GM12878 (cell line): ENCODE data around the gene NDUFV1. TPM values are rescaled to one million over a fixed set of nuclear protein-coding genes. Genes with fewer than 3 reads are reported as not detected.

Experiments used
- ATAC-seq: fragments of 200-7000 bp; cut with Tn5 transposase; 3 replicates; pipeline ENCODE4 v1.9.1; 2020; ENCODE audit warnings: mild to moderate bottlenecking, moderate library complexity
- BruUV-seq: library from RNA; stranded (reverse); fragments of 400-500 nt; replicated peaks from 2 replicates; lab custom pipeline; 2021; lab: Mats Ljungman, UMichigan
- CTCF ChIA-PET: fragments of 300-600 bp; sonication (Branson Sonifier 250); formaldehyde crosslinking; extraction: SDS; loops from one replicate; lab custom pipeline; 2021; ENCODE audit warnings: inconsistent platforms; lab: Yijun Ruan, JAX
- POLR2A ChIA-PET: fragments of 350-600 bp; formaldehyde crosslinking; extraction: SDS; loops from one replicate; lab custom pipeline; 2021; ENCODE audit warnings: inconsistent platforms; lab: Charles Lee
- RAD21 ChIA-PET: fragments of 300-600 bp; sonication (Branson Sonifier 250); formaldehyde crosslinking; loops from one replicate; lab custom pipeline; 2023; ENCODE audit warnings: antibody characterized with exemption; ENCODE audit not compliant: unreplicated experiment; lab: Charles Lee
- SMC1A ChIA-PET: fragments of 300-600 bp; sonication (Branson Sonifier 250); formaldehyde crosslinking; loops from one replicate; lab custom pipeline; 2023; ENCODE audit not compliant: unreplicated experiment, uncharacterized antibody; lab: Charles Lee
- DNase-seq: peaks from one replicate; pipeline ENCODE4 v3.0.0-alpha.2; 2011; ENCODE audit warnings: low read depth, low spot score
- FAIRE-seq: peaks from 3 replicates; lab custom pipeline; 2011; peaks lifted over from hg19 to GRCh38; lab: Jason Lieb, UNC
- H2AFZ ChIP-seq: 2 replicates; pipeline ENCODE4 v1.6.0; 2011; ENCODE audit warnings: low read depth, low read length, control low read depth; ENCODE audit not compliant: control insufficient read depth
- H3K27ac ChIP-seq: 2 replicates; pipeline ENCODE4 v1.5.1; 2011; ENCODE audit warnings: control low read depth; ENCODE audit not compliant: control insufficient read depth, insufficient read depth
- H3K27me3 ChIP-seq, 2 experiments: replicated peaks in 1 of 2; 2 replicates each; pipeline versions ENCODE4 v1.6.0 to v1.6.1; 2011; ENCODE audit warnings: low read length in 1 of 2; ENCODE audit not compliant: control insufficient read depth in 2 of 2, insufficient read depth in 2 of 2
- H3K36me3 ChIP-seq, 2 experiments: 2 replicates each; pipeline ENCODE4 v1.5.1; 2011; ENCODE audit warnings: low read length in 1 of 2; ENCODE audit not compliant: control insufficient read depth in 2 of 2, insufficient read depth in 2 of 2
- H3K4me1 ChIP-seq: 2 replicates; pipeline ENCODE4 v1.6.1; 2011; ENCODE audit warnings: mild to moderate bottlenecking, low read length, moderate library complexity, mixed read lengths; ENCODE audit not compliant: control insufficient read depth, insufficient read depth
- H3K4me2 ChIP-seq: 2 replicates; pipeline ENCODE4 v1.6.0; 2011; ENCODE audit warnings: control low read depth; ENCODE audit not compliant: control insufficient read depth, insufficient read depth
- H3K4me3 ChIP-seq: fragments of 200-600 bp; sonication (generic); 2 replicates; pipeline ENCODE4 v1.5.1; 2016
- H3K79me2 ChIP-seq: 2 replicates; pipeline ENCODE4 v1.6.0; 2011; ENCODE audit warnings: low read length; ENCODE audit not compliant: control insufficient read depth, insufficient read depth
- H3K9ac ChIP-seq: 2 replicates; pipeline ENCODE4 v1.8.0; 2011; ENCODE audit warnings: low read length, control low read depth, mixed read lengths; ENCODE audit not compliant: control insufficient read depth, insufficient read depth
- H3K9me3 ChIP-seq: replicated peaks from 3 replicates; pipeline ENCODE4 v1.5.1; 2011; ENCODE audit warnings: mild to moderate bottlenecking, low read length; ENCODE audit not compliant: control insufficient read depth, insufficient read depth
- H4K20me1 ChIP-seq: 2 replicates; pipeline ENCODE4 v1.6.0; 2011; ENCODE audit not compliant: control insufficient read depth, insufficient read depth
- BHLHE40 ChIP-seq, 2 experiments: fragments of 450-650 bp in 1 of 2; IDR thresholded peaks; 2 replicates each; pipeline ENCODE4 v1.6.1; 2011 to 2017; ENCODE audit warnings: low read depth in 2 of 2, borderline replicate concordance in 1 of 2, improper control_type of control experiment in 1 of 2, low read length in 1 of 2, mild to moderate bottlenecking in 1 of 2
- RAD51 ChIP-seq: fragments of 450-650 bp; IDR thresholded peaks from 2 replicates; pipeline ENCODE4 v1.6.1; 2016; ENCODE audit warnings: moderate library complexity, mild to moderate bottlenecking, inconsistent platforms
- WGBS: methylation state at CpG from one replicate; pipeline ENCODE4 v1.1.6; 2016; ENCODE audit warnings: low lambda C conversion rate; ENCODE audit not compliant: insufficient replicate concordance, insufficient coverage; ENCODE audit errors: missing lambda C conversion rate; 5-methylcytosine and 5-hydroxymethylcytosine counted together
- in situ Hi-C: fragments of 300-500 bp; cut with MboI; formaldehyde crosslinking; loops from 9 replicates; pipeline ENCODE4 v1.14.3; 2018; ENCODE audit warnings: mixed read lengths
- intact Hi-C: fragments of 100-400 bp; cut with micrococcal nuclease; formaldehyde crosslinking; loops from one replicate; pipeline ENCODE4 v1.14.2; 2022; ENCODE audit not compliant: unreplicated experiment
- polyA plus RNA-seq, 11 experiments: library from polyadenylated mRNA; depleted of rRNA in 4 of 11; unstranded in 6 of 11; stranded (reverse) in 5 of 11; fragments of >200 nt; fragmentation: Nextera tagmentation in 4 of 11; fragmentation: Illumina TruSeq in 1 of 11; extraction: Ambion mirVana in 4 of 11; extraction: Trizol in 1 of 11; gene quantifications; 1 replicate in 1 of 11; 2 replicates in 10 of 11; pipeline versions ENCODE4 v1.2.1 to v1.2.3, GENCODE V29; 2011 to 2016; ENCODE audit warnings: inconsistent platforms in 2 of 11, missing spikeins in 2 of 11, low read depth in 1 of 11
- total RNA-seq, 4 experiments: library from RNA; depleted of rRNA in 3 of 4; stranded (reverse); fragments of >200 nt in 3 of 4; fragmentation: Illumina TruSeq in 1 of 4; extraction: Trizol in 1 of 4; gene quantifications; 2 replicates each; pipeline versions ENCODE4 v1.2.1 to v1.2.3, GENCODE V29; 2013 to 2021

Gene NDUFV1
- total and polyA plus RNA-seq, 10 of the 15 experiments (the other 5 are each of a cell fraction or from before 2014, with no cell fraction given): 8.2 to 380 (median 231) TPM

- no peak overlapping the region for H3K4me2 ChIP-seq
- no peak overlapping the region for H2AFZ ChIP-seq
- ChIA-PET CTCF (interaction anchor here (0.6 to 6.0 kb wide), 8 partner anchors 9 to 44 kb away, joined by 3 to 71 read pairs (median 4); partner anchors contain the start of genes GSTP1 and NUDT8), RAD21 (interaction anchor here (1.1 kb wide), 2 partner anchors 14 to 32 kb away, joined by 6 to 9 read pairs; partner anchors contain the start of genes GSTP1 and NUDT8), POLR2A (interaction anchor here (1.0 to 3.5 kb wide), 3 partner anchors 14 to 32 kb away, joined by 3 to 25 read pairs (median 4); partner anchors contain the start of gene GSTP1), SMC1A (interaction anchor here (0.6 to 3.4 kb wide), 4 partner anchors 13 to 387 kb away, joined by 3 to 14 read pairs (median 3); partner anchors contain the start of gene NUDT8)
- FAIRE-seq: no peak
- no peaks in the 10 kb centered on the region for H3K9me3 ChIP-seq
- no peaks in the 10 kb centered on the region for H4K20me1 ChIP-seq
- H3K27me3 ChIP-seq: no peaks in the 10 kb centered on the region
- DNase-seq: no peak
- intact Hi-C loops (no loop called here), in situ Hi-C loops (no loop called here)
- no peak for ATAC-seq
- no TSS peak for BruUV-seq
- 64% methylated on average over 31 of the region's 34 CpGs for WGBS
- H3K9ac ChIP-seq: no peak overlapping the region
- peaks cover 5 to 16% of the 10 kb centered on the region in 2 experiments; a peak in 3 of 4 replicates for H3K36me3 ChIP-seq
- H3K4me3 ChIP-seq: no peak overlapping the region
- H3K4me1 ChIP-seq: peaks cover 22% of the 10 kb centered on the region
- H3K79me2 ChIP-seq: no peaks in the 10 kb centered on the region
- no peak overlapping the region for H3K27ac ChIP-seq
- TF ChIP-seq BHLHE40 (IDR thresholded peaks at IDR 0.05; ENCODE audit: borderline replicate concordance in 1 of 2, low read depth in 2 of 2, low read length in 1 of 2) (peak in 1 of 2 experiments; percentile 58; a peak in 1 of 4 replicates), RAD51 (no peak)
These were observed 9.1 kb downstream of the NDUFV1 start for GRCh38 chr11:67615728-67616430.
